Measurements from ENCODE around the gene NOXA1.

- TF ChIP-seq CTCF (optimal IDR thresholded peaks at IDR 0.05 in 1 of 3, IDR thresholded peaks at IDR 0.05 in 1 of 3, conservative IDR thresholded peaks at IDR 0.05 in 1 of 3; ENCODE audit: extremely low read depth in 1 of 3, insufficient read depth in 2 of 3, low read length in 3 of 3) (no peak), EZH2 (IDR thresholded peaks at IDR 0.05; ENCODE audit: low read length) (no peak)
These were observed 36.0 kb downstream of the NOXA1 start, which contains the start of gene NSMF for GRCh38 chr9:137459152-137459600.

All from keratinocyte (primary cell).